GM18909 (cell line): ENCODE results near the gene NRG3.

Experiments
- ATAC-seq: cut with Tn5 transposase; IDR thresholded peaks from one replicate; pipeline ENCODE4 v1.9.1; 2021; ENCODE audit warnings: mild to moderate bottlenecking; ENCODE audit not compliant: unreplicated experiment, poor library complexity

Gene NRG3

GRCh38 chr10:82536668-82537067 is 661.7 kb downstream of the NRG3 start:
- no peak for ATAC-seq

GRCh38 chr10:82538272-82538671 is 663.3 kb downstream of the NRG3 start:
- ATAC-seq = no peak

- no peak for ATAC-seq
These were observed 668.6 kb downstream of the NRG3 start for GRCh38 chr10:82543631-82544030.

GRCh38 chr10:82544377-82544776 is 669.4 kb downstream of the NRG3 start:
- no peak for ATAC-seq

GRCh38 chr10:82551506-82551905 is 676.5 kb downstream of the NRG3 start:
- ATAC-seq = no peak

- ATAC-seq = no peak
These were observed 677.3 kb downstream of the NRG3 start for GRCh38 chr10:82552267-82552666.

- no peak for ATAC-seq
These were observed 679.4 kb downstream of the NRG3 start for GRCh38 chr10:82554381-82554780.

GRCh38 chr10:82558014-82558607 is 683.1 kb downstream of the NRG3 start:
- ATAC-seq = no peak

- ATAC-seq = no peak
These were observed 689.6 kb downstream of the NRG3 start for GRCh38 chr10:82564353-82565196.

GRCh38 chr10:82565197-82565575 is 690.2 kb downstream of the NRG3 start:
- no peak for ATAC-seq

- ATAC-seq = no peak
These were observed 697.8 kb downstream of the NRG3 start for GRCh38 chr10:82572744-82573143.

- ATAC-seq = no peak
These were observed 699.1 kb downstream of the NRG3 start for GRCh38 chr10:82574081-82574480.

- ATAC-seq = no peak
These were observed 700.3 kb downstream of the NRG3 start for GRCh38 chr10:82575318-82575717.

GRCh38 chr10:82576093-82576492 is 701.1 kb downstream of the NRG3 start:
- no peak for ATAC-seq

- ATAC-seq = no peak
These were observed 706.9 kb downstream of the NRG3 start for GRCh38 chr10:82581940-82582339.

- no peak for ATAC-seq
These were observed 716.4 kb downstream of the NRG3 start for GRCh38 chr10:82591421-82591820.

- no peak for ATAC-seq
These were observed 722.8 kb downstream of the NRG3 start for GRCh38 chr10:82597840-82598239.

GRCh38 chr10:82609845-82610244 is 734.9 kb downstream of the NRG3 start:
- ATAC-seq = no peak

- no peak for ATAC-seq
These were observed 743.0 kb downstream of the NRG3 start for GRCh38 chr10:82618007-82618406.

GRCh38 chr10:82621680-82622079 is 746.7 kb downstream of the NRG3 start:
- no peak for ATAC-seq

GRCh38 chr10:82622479-82622878 is 747.5 kb downstream of the NRG3 start:
- ATAC-seq = no peak
